Ascending aorta (tissue), 2 donors: ENCODE results near the gene SS18L1. TPM values are rescaled to one million over a fixed set of nuclear protein-coding genes. Genes with fewer than 3 reads are reported as not detected.

Experiments
- DNase-seq, 2 donors: peaks; one replicate each; pipeline ENCODE4 v3.0.0-alpha.2; 2019; ENCODE audit warnings: low spot score in 2 of 2
- H3K27ac ChIP-seq, 2 donors: fragments of 200-600 bp; sonication (generic); one replicate each; pipeline ENCODE4 v1.5.1; 2016 to 2017; ENCODE audit warnings: mild to moderate bottlenecking in 1 of 2
- H3K27me3 ChIP-seq: fragments of 200-600 bp; sonication (generic); one replicate; pipeline ENCODE4 v1.5.1; 2017
- H3K36me3 ChIP-seq, 2 donors: fragments of 200-600 bp; sonication (generic); one replicate each; pipeline ENCODE4 v1.5.1; 2016
- H3K4me1 ChIP-seq, 2 donors: fragments of 200-600 bp; sonication (generic); one replicate each; pipeline ENCODE4 v1.5.1; 2016 to 2017; ENCODE audit warnings: mild to moderate bottlenecking in 1 of 2
- H3K4me3 ChIP-seq, 2 donors: fragments of 200-600 bp; sonication (generic); one replicate each; pipeline ENCODE4 v1.5.1; 2016 to 2017; ENCODE audit warnings: mild to moderate bottlenecking in 1 of 2
- H3K9me3 ChIP-seq, 2 donors: fragments of 200-600 bp; sonication (generic); one replicate each; pipeline ENCODE4 v1.5.1; 2016
- CTCF ChIP-seq, 3 experiments: fragments of 200-600 bp in 2 of 3; fragments of 450-650 bp in 1 of 3; sonication (generic) in 2 of 3; IDR thresholded peaks; one replicate each; pipeline ENCODE4 v1.5.1; 2016 to 2019; ENCODE audit warnings: antibody characterized with exemption in 3 of 3, mild to moderate bottlenecking in 1 of 3, moderate library complexity in 1 of 3
- intact Hi-C: fragments of 100-400 bp; cut with DNase I; formaldehyde crosslinking; loops from one replicate; pipeline ENCODE4 v1.15.1; 2023
- total RNA-seq: library from RNA; depleted of rRNA; stranded (reverse); fragments of >200 nt; gene quantifications from one replicate; pipeline ENCODE4 v1.1.0, GENCODE V29; 2016

The SS18L1 gene
- total RNA-seq, 1 donor from 2014 or later = 39.8 TPM

GRCh38 chr20:62104234-62104789 lies 39.3 kb upstream of the SS18L1 start:
- no peaks in the 10 kb centered on the region for H3K4me1 ChIP-seq
- no peaks in the 10 kb centered on the region for H3K36me3 ChIP-seq
- no peak for TF ChIP-seq CTCF (IDR thresholded peaks at IDR 0.05)
- H3K9me3 ChIP-seq = peaks cover 35 to 38% of the 10 kb centered on the region in 2 donors
- intact Hi-C loops = no loop called here
- no peak overlapping the region for H3K27ac ChIP-seq
- DNase-seq = no peak
- H3K27me3 ChIP-seq = no peaks in the 10 kb centered on the region
- no peak overlapping the region for H3K4me3 ChIP-seq

- Histone ChIP-seq H3K4me3 (no peak overlapping the region), H3K27ac (no peak overlapping the region), H3K9me3 (peaks cover 39 to 44% of the 10 kb centered on the region in 2 donors), H3K36me3 (no peaks in the 10 kb centered on the region), H3K4me1 (no peaks in the 10 kb centered on the region), H3K27me3 (no peaks in the 10 kb centered on the region)
- intact Hi-C loops = no loop called here
- DNase-seq = no peak
- TF ChIP-seq CTCF (IDR thresholded peaks at IDR 0.05) = no peak
Observed at GRCh38 chr20:62104791-62105345, 38.7 kb upstream of the SS18L1 start.

- no peak overlapping the region for H3K4me3 ChIP-seq
- intact Hi-C loops = no loop called here
- no peaks in the 10 kb centered on the region for H3K4me1 ChIP-seq
- TF ChIP-seq CTCF (IDR thresholded peaks at IDR 0.05) = no peak
- DNase-seq = no peak
- peaks cover 45 to 46% of the 10 kb centered on the region in 2 donors for H3K9me3 ChIP-seq
- H3K36me3 ChIP-seq = no peaks in the 10 kb centered on the region
- H3K27me3 ChIP-seq = no peaks in the 10 kb centered on the region
- H3K27ac ChIP-seq = no peak overlapping the region
Observed at GRCh38 chr20:62105592-62105991, 38.0 kb upstream of the SS18L1 start.

- intact Hi-C loops = no loop called here
- no peak for TF ChIP-seq CTCF (IDR thresholded peaks at IDR 0.05)
- Histone ChIP-seq H3K27me3 (no peaks in the 10 kb centered on the region), H3K4me1 (no peaks in the 10 kb centered on the region), H3K9me3 (peaks cover 50 to 65% of the 10 kb centered on the region in 2 donors), H3K4me3 (no peak overlapping the region), H3K27ac (no peak overlapping the region), H3K36me3 (no peaks in the 10 kb centered on the region)
- no peak for DNase-seq
Observed at GRCh38 chr20:62111148-62111547, 32.4 kb upstream of the SS18L1 start.

GRCh38 chr20:62112368-62112767 lies 31.2 kb upstream of the SS18L1 start:
- no peak for DNase-seq
- no peaks in the 10 kb centered on the region for H3K36me3 ChIP-seq
- TF ChIP-seq CTCF (IDR thresholded peaks at IDR 0.05) = no peak
- H3K4me1 ChIP-seq = no peaks in the 10 kb centered on the region
- H3K27ac ChIP-seq = no peak overlapping the region
- no peak overlapping the region for H3K4me3 ChIP-seq
- H3K9me3 ChIP-seq = peaks cover 44 to 54% of the 10 kb centered on the region in 2 donors
- intact Hi-C loops = no loop called here
- H3K27me3 ChIP-seq = no peaks in the 10 kb centered on the region
